HCT116 (cell line): Measurements from ENCODE around the gene CNFN. TPM values are rescaled to one million over a fixed set of nuclear protein-coding genes. Genes with fewer than 3 reads are reported as not detected.

Experiments used
- ATAC-seq: fragments of 200-7000 bp; cut with Tn5 transposase; 2 replicates; pipeline ENCODE4 v1.9.1; 2020; ENCODE audit warnings: mild to moderate bottlenecking, moderate library complexity
- BruUV-seq: library from RNA; stranded (reverse); fragments of 400-500 nt; replicated peaks from 2 replicates; lab custom pipeline; 2021; lab: Mats Ljungman, UMichigan
- CTCF ChIA-PET: fragments of 300-600 bp; sonication (Branson Sonifier 250); formaldehyde crosslinking; loops from one replicate; lab custom pipeline; 2021; ENCODE audit warnings: antibody characterized with exemption; lab: Charles Lee
- POLR2A ChIA-PET: fragments of 300-600, 350-600 bp; sonication (Branson Sonifier 250); formaldehyde crosslinking; loops from one replicate; lab custom pipeline; 2021; ENCODE audit warnings: antibody characterized with exemption; lab: Charles Lee
- RAD21 ChIA-PET, 2 experiments: fragments of 300-600 bp; sonication (Branson Sonifier 250); formaldehyde crosslinking; loops; one replicate each; lab custom pipeline; 2023; ENCODE audit warnings: low total read pairs in 2 of 2; ENCODE audit not compliant: uncharacterized antibody in 2 of 2, unreplicated experiment in 2 of 2, low non-redundant PET in 1 of 2; lab: Charles Lee
- DNase-seq: peaks from one replicate; pipeline ENCODE4 v3.0.0-alpha.2; 2010; ENCODE audit warnings: low read depth, low spot score
- H2AFZ ChIP-seq: fragments of 200-600 bp; shearing (Covaris generic), sonication (generic); 2 replicates; pipeline ENCODE4 v1.6.1; 2017; ENCODE audit warnings: low read depth, mixed run types, mixed read lengths, antibody characterized with exemption, low read length; ENCODE audit not compliant: poor library complexity, severe bottlenecking
- H3K27ac ChIP-seq: 2 replicates; pipeline ENCODE4 v1.5.1; 2012; ENCODE audit warnings: low read depth, low read length
- H3K27me3 ChIP-seq: fragments of 200-600 bp; sonication (generic); 2 replicates; pipeline ENCODE4 v1.6.1; 2016; ENCODE audit warnings: mixed run types, low read length, mixed read lengths; ENCODE audit not compliant: insufficient read depth
- H3K36me3 ChIP-seq, 2 experiments: fragments of 200-500 bp in 1 of 2; fragments of 200-600 bp in 1 of 2; sonication (Bioruptor generic) in 1 of 2; sonication (generic) in 1 of 2; 2 replicates each; pipeline versions ENCODE4 v1.5.1 to v1.6.1; 2014 to 2016; ENCODE audit warnings: low read length in 2 of 2, inconsistent platforms in 1 of 2, mixed read lengths in 1 of 2, mixed run types in 1 of 2; ENCODE audit not compliant: insufficient read depth in 2 of 2, control insufficient read depth in 1 of 2
- H3K4me1 ChIP-seq, 2 experiments: fragments of 200-600 bp in 1 of 2; sonication (generic) in 1 of 2; 2 replicates each; pipeline versions ENCODE4 v1.5.1 to v1.6.1; 2012 to 2017; ENCODE audit warnings: low read length in 2 of 2, inconsistent platforms in 1 of 2, mild to moderate bottlenecking in 1 of 2, mixed read lengths in 1 of 2, mixed run types in 1 of 2, moderate library complexity in 1 of 2; ENCODE audit not compliant: insufficient read depth in 2 of 2, control insufficient read depth in 1 of 2
- H3K4me2 ChIP-seq: fragments of 200-600 bp; sonication (generic); 2 replicates; pipeline ENCODE4 v1.6.1; 2017; ENCODE audit warnings: mixed run types, low read length, mixed read lengths
- H3K4me3 ChIP-seq, 2 experiments: fragments of 200-600 bp in 1 of 2; sonication (generic) in 1 of 2; replicated peaks in 1 of 2; 2 replicates each; pipeline ENCODE4 v1.5.1; 2011 to 2016; ENCODE audit warnings: low read length in 2 of 2, control low read depth in 1 of 2, low read depth in 1 of 2, mild to moderate bottlenecking in 1 of 2, mixed read lengths in 1 of 2, mixed run types in 1 of 2
- H3K79me2 ChIP-seq: fragments of 200-600 bp; sonication (generic); 2 replicates; pipeline ENCODE4 v1.6.1; 2017; ENCODE audit warnings: mild to moderate bottlenecking, mixed run types, low read length, moderate library complexity, mixed read lengths; ENCODE audit not compliant: insufficient read depth
- H3K9ac ChIP-seq: fragments of 200-600 bp; sonication (generic); 2 replicates; pipeline ENCODE4 v1.6.1; 2016; ENCODE audit warnings: low read length, mixed read lengths
- H3K9me2 ChIP-seq: fragments of 200-600 bp; sonication (generic), shearing (Covaris generic); 2 replicates; pipeline ENCODE4 v1.6.1; 2017; ENCODE audit warnings: mixed run types, mild to moderate bottlenecking, moderate library complexity; ENCODE audit not compliant: insufficient read depth
- H3K9me3 ChIP-seq, 2 experiments: fragments of 200-500 bp in 1 of 2; fragments of 200-600 bp in 1 of 2; sonication (Bioruptor generic) in 1 of 2; sonication (generic) in 1 of 2; 2 replicates each; pipeline ENCODE4 v1.6.1; 2014 to 2017; ENCODE audit warnings: low read length in 2 of 2, mixed read lengths in 2 of 2, inconsistent platforms in 1 of 2, low read depth in 1 of 2, mild to moderate bottlenecking in 1 of 2, mixed run types in 1 of 2, moderate library complexity in 1 of 2; ENCODE audit not compliant: control insufficient read depth in 1 of 2, insufficient read depth in 1 of 2
- H4K20me1 ChIP-seq: fragments of 200-600 bp; sonication (generic), shearing (Covaris generic); 2 replicates; pipeline ENCODE4 v1.6.1; 2017; ENCODE audit warnings: mixed run types, mild to moderate bottlenecking, moderate library complexity; ENCODE audit not compliant: insufficient read depth
- CBX3 ChIP-seq: IDR thresholded peaks from 2 replicates; pipeline ENCODE4 v1.6.1; 2012; ENCODE audit warnings: low read depth
- EGR1 ChIP-seq: IDR thresholded peaks from 2 replicates; pipeline ENCODE4 v1.6.1; 2012; ENCODE audit warnings: low read depth
- ELF1 ChIP-seq: IDR thresholded peaks from 2 replicates; pipeline ENCODE4 v1.6.1; 2012; ENCODE audit warnings: low read depth, borderline replicate concordance
- EZH2 ChIP-seq: fragments of 200-600 bp; sonication (generic); IDR thresholded peaks from 2 replicates; pipeline ENCODE4 v1.6.1; 2017; ENCODE audit warnings: antibody characterized with exemption, mixed run types
- EZH2phosphoT487 ChIP-seq: fragments of 200-600 bp; IDR thresholded peaks from 2 replicates; pipeline ENCODE4 v1.6.1; 2018; ENCODE audit warnings: antibody characterized with exemption, borderline replicate concordance
- FOSL1 ChIP-seq: IDR thresholded peaks from 2 replicates; pipeline ENCODE4 v1.6.1; 2012; ENCODE audit warnings: low read depth
- JUND ChIP-seq: IDR thresholded peaks from 2 replicates; pipeline ENCODE4 v1.6.1; 2012
- POLR2AphosphoS5 ChIP-seq: IDR thresholded peaks from 2 replicates; pipeline ENCODE4 v1.6.1; 2011; ENCODE audit warnings: mild to moderate bottlenecking, low read depth, low read length, moderate library complexity
- SIN3A ChIP-seq: IDR thresholded peaks from 2 replicates; pipeline ENCODE4 v1.6.1; 2012; ENCODE audit warnings: low read depth
- SRF ChIP-seq: IDR thresholded peaks from 2 replicates; pipeline ENCODE4 v1.6.1; 2012; ENCODE audit warnings: low read depth
- TCF7L2 ChIP-seq: IDR thresholded peaks from 2 replicates; pipeline ENCODE4 v1.7.0; 2011; ENCODE audit warnings: borderline replicate concordance, inconsistent platforms; ENCODE audit not compliant: insufficient read depth, insufficient read length; ENCODE audit errors: extremely low read depth
- ZNF274 ChIP-seq: fragments of 200-500 bp; sonication (Bioruptor generic); IDR thresholded peaks from 2 replicates; pipeline ENCODE4 v1.6.1; 2014; ENCODE audit warnings: mild to moderate bottlenecking, low read depth, low read length, inconsistent platforms
- intact Hi-C: fragments of 100-400 bp; cut with micrococcal nuclease; formaldehyde crosslinking; loops from 2 replicates; pipeline ENCODE4 v1.10.0; 2022
- total RNA-seq: library from RNA; stranded (reverse); gene quantifications from one replicate; pipeline ENCODE4 v1.2.1, GENCODE V29; 2021; ENCODE audit not compliant: unreplicated experiment
- TF ChIP-seq, protein P1 (sequence below): IDR thresholded peaks from 2 replicates; pipeline ENCODE4 v1.6.1; 2011; ENCODE audit warnings: mild to moderate bottlenecking, low read length, moderate library complexity; ENCODE audit not compliant: insufficient replicate concordance; ENCODE audit errors: extremely low read depth
- TF ChIP-seq, protein P2 (sequence below): IDR thresholded peaks from 2 replicates; pipeline ENCODE4 v1.6.1; 2012; ENCODE audit warnings: low read depth
- TF ChIP-seq, protein P3 (sequence below): IDR thresholded peaks from 2 replicates; pipeline ENCODE4 v1.6.1; 2012
- TF ChIP-seq, protein P4 (sequence below), 3 experiments: fragments of 200-600 bp in 1 of 3; sonication (generic) in 1 of 3; IDR thresholded peaks in 2 of 3; conservative IDR thresholded peaks in 1 of 3; 2 replicates each; pipeline ENCODE4 v1.5.1; 2012 to 2017; ENCODE audit warnings: low read depth in 2 of 3, low read length in 2 of 3, antibody characterized with exemption in 1 of 3, borderline replicate concordance in 1 of 3, control low read depth in 1 of 3, mild to moderate bottlenecking in 1 of 3, mixed read lengths in 1 of 3, mixed run types in 1 of 3, moderate library complexity in 1 of 3; ENCODE audit not compliant: insufficient read depth in 1 of 3
- TF ChIP-seq, protein P5 (sequence below): IDR thresholded peaks from 2 replicates; pipeline ENCODE4 v1.6.1; 2012

The CNFN gene
- total RNA-seq, 1 experiment from 2014 or later: 13.9 TPM

DNA sequence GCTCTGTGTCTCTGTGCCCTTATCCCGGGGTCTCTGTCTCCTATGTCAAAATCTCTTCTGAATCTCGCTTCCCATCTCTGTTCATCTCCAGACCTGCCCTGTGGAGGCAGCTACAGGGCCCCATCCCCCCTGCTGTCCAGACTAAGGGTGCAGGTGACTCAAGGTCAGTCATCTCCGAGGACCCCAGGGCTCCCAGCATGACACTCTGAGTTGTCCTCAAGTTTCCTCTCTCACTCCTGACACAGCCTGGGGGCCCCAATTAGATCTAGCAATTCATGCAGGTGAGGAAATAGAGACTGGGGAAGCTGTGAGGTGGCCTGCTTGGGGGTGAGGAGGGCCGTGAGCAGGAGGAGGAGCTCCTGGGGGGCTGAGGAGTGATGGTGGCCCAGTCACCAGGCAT, 2.1 kb upstream of the CNFN start:
- H3K36me3 ChIP-seq: no peaks in the 10 kb centered on the region
- BruUV-seq: no TSS peak
- DNase-seq (no peak), ATAC-seq (no peak)
- H3K9me2 ChIP-seq: no peaks in the 10 kb centered on the region
- no peak overlapping the region for H3K4me2 ChIP-seq
- ChIA-PET RAD21 (no interaction called here), POLR2A (no interaction called here), CTCF (no interaction called here)
- no peak overlapping the region for H3K27ac ChIP-seq
- H3K9me3 ChIP-seq: no peaks in the 10 kb centered on the region
- no peaks in the 10 kb centered on the region; the same call in 1 of the 2 replicates for H3K79me2 ChIP-seq
- no peak overlapping the region for H3K4me3 ChIP-seq
- TF ChIP-seq, protein P1, sequence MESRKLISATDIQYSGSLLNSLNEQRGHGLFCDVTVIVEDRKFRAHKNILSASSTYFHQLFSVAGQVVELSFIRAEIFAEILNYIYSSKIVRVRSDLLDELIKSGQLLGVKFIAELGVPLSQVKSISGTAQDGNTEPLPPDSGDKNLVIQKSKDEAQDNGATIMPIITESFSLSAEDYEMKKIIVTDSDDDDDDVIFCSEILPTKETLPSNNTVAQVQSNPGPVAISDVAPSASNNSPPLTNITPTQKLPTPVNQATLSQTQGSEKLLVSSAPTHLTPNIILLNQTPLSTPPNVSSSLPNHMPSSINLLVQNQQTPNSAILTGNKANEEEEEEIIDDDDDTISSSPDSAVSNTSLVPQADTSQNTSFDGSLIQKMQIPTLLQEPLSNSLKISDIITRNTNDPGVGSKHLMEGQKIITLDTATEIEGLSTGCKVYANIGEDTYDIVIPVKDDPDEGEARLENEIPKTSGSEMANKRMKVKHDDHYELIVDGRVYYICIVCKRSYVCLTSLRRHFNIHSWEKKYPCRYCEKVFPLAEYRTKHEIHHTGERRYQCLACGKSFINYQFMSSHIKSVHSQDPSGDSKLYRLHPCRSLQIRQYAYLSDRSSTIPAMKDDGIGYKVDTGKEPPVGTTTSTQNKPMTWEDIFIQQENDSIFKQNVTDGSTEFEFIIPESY: no peak
- TF ChIP-seq EGR1 (no peak), ELF1 (no peak), ZNF274 (no peak), POLR2AphosphoS5 (no peak), EZH2 (no peak), TCF7L2 (no peak), CBX3 (no peak), SIN3A (no peak), EZH2phosphoT487 (no peak), JUND (no peak), SRF (no peak), FOSL1 (no peak)
- TF ChIP-seq, protein P2, sequence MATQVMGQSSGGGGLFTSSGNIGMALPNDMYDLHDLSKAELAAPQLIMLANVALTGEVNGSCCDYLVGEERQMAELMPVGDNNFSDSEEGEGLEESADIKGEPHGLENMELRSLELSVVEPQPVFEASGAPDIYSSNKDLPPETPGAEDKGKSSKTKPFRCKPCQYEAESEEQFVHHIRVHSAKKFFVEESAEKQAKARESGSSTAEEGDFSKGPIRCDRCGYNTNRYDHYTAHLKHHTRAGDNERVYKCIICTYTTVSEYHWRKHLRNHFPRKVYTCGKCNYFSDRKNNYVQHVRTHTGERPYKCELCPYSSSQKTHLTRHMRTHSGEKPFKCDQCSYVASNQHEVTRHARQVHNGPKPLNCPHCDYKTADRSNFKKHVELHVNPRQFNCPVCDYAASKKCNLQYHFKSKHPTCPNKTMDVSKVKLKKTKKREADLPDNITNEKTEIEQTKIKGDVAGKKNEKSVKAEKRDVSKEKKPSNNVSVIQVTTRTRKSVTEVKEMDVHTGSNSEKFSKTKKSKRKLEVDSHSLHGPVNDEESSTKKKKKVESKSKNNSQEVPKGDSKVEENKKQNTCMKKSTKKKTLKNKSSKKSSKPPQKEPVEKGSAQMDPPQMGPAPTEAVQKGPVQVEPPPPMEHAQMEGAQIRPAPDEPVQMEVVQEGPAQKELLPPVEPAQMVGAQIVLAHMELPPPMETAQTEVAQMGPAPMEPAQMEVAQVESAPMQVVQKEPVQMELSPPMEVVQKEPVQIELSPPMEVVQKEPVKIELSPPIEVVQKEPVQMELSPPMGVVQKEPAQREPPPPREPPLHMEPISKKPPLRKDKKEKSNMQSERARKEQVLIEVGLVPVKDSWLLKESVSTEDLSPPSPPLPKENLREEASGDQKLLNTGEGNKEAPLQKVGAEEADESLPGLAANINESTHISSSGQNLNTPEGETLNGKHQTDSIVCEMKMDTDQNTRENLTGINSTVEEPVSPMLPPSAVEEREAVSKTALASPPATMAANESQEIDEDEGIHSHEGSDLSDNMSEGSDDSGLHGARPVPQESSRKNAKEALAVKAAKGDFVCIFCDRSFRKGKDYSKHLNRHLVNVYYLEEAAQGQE: no peak
- TF ChIP-seq, protein P3, sequence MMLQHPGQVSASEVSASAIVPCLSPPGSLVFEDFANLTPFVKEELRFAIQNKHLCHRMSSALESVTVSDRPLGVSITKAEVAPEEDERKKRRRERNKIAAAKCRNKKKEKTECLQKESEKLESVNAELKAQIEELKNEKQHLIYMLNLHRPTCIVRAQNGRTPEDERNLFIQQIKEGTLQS: no peak
- TF ChIP-seq, protein P4, sequence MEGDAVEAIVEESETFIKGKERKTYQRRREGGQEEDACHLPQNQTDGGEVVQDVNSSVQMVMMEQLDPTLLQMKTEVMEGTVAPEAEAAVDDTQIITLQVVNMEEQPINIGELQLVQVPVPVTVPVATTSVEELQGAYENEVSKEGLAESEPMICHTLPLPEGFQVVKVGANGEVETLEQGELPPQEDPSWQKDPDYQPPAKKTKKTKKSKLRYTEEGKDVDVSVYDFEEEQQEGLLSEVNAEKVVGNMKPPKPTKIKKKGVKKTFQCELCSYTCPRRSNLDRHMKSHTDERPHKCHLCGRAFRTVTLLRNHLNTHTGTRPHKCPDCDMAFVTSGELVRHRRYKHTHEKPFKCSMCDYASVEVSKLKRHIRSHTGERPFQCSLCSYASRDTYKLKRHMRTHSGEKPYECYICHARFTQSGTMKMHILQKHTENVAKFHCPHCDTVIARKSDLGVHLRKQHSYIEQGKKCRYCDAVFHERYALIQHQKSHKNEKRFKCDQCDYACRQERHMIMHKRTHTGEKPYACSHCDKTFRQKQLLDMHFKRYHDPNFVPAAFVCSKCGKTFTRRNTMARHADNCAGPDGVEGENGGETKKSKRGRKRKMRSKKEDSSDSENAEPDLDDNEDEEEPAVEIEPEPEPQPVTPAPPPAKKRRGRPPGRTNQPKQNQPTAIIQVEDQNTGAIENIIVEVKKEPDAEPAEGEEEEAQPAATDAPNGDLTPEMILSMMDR (IDR thresholded peaks at IDR 0.05 in 2 of 3, conservative IDR thresholded peaks at IDR 0.05 in 1 of 3; ENCODE audit: borderline replicate concordance in 1 of 3, insufficient read depth in 1 of 3, low read depth in 2 of 3, low read length in 2 of 3): no peak
- TF ChIP-seq, protein P5, sequence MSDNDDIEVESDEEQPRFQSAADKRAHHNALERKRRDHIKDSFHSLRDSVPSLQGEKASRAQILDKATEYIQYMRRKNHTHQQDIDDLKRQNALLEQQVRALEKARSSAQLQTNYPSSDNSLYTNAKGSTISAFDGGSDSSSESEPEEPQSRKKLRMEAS: no peak
- no peaks in the 10 kb centered on the region for H3K27me3 ChIP-seq
- peaks cover 5 to 15% of the 10 kb centered on the region in 2 experiments for H3K4me1 ChIP-seq
- intact Hi-C loops: no loop called here
- H4K20me1 ChIP-seq: no peaks in the 10 kb centered on the region
- H3K9ac ChIP-seq: no peak overlapping the region
- H2AFZ ChIP-seq: no peak overlapping the region
